Fibroblast of gingiva (primary cell): Measurements from ENCODE around the gene ACTRT2.

Experiments used
- DNase-seq: peaks from one replicate; pipeline ENCODE4 v3.0.0-alpha.2; 2011; ENCODE audit warnings: low read depth

Gene ACTRT2

DNA sequence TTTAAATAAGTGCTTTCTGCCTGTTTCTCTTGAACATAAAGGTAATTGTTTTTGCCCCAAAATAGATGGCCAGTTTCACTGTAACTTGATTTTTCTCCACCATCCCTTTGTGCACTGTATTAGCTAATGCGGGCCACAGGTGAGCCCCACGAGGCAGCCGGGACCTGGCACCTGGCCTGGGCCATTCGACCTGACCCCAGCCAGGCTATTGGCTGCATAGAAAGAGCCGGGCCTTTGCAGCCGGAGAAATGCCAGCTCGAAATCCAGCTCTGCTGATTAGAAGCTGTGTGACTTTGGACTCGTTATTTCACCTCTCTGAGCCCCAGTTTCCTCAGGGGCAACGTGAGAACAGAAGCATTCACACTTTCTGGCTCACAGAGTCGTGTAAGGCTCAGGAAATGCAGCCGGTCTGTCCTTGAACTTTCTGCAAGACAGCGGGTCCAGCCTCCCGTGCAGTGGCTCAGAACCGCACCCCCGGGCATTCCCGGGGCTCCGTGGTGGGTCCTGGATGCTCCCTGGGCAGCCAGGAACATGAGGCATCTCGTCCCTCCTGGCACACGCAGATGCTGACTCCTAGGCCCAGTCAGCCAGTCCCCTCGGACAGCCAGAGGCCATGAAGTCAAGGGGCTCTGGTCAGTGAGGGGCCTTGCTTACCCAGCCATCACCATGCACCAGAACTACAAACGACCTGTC, 37.4 kb upstream of the ACTRT2 start:
- no peak for DNase-seq

DNA sequence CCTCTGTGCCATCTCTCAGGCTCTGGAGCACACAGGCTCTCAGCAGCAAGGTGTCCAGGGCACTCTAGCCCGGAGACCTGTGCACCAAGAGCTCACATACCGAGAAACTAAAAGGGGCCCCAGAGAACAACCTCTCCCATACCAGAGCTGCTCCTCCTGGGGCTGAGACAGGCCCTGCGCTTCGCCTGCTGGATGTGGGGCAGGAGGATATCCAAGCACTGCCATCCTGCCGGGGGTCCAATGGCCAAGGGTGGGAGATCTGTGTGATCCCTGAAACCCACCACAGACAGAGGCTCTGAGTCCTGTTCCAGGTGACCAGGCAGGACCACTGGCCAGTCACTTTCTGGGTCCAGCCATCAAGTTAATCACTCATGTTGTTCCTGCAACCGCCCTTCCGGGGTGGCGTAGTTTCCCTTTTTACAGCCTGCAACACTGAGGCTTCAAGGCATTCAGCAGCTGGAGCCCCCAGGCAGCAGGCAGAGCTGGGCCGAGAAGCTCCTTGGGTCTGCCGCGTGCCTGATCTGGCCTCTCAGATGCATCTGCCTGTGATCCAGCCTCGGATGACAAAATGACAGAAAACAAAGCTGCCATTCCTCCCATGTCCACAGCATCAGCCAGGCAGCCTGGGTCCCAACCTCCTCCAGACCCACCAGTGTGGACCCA, 36.7 kb upstream of the ACTRT2 start:
- DNase-seq: no peak

DNA sequence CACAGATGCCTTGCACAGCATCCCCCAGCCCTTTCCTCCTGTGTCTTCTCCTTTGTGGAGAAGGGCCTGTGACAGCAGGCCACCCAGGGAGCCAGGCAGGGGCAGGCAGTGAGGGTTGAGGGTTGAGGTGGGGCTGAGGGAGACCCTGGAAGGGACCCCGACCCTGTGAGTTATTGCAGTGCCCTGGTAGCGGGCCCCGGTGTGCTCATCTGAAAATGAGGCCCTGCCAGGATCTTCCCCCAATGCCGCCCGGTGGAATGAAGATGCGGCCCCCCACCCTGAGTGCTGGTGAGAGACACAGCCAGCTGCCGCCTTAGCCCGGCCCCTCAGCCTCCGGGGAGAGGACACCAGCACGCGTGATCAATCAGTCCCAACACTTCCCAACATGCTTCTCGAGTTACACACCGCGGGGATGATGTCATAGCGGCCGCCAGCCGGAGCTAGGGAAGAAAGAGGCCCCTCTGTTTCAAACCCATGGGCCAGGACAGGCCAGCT, 36.2 kb upstream of the ACTRT2 start:
- DNase-seq: no peak

DNA sequence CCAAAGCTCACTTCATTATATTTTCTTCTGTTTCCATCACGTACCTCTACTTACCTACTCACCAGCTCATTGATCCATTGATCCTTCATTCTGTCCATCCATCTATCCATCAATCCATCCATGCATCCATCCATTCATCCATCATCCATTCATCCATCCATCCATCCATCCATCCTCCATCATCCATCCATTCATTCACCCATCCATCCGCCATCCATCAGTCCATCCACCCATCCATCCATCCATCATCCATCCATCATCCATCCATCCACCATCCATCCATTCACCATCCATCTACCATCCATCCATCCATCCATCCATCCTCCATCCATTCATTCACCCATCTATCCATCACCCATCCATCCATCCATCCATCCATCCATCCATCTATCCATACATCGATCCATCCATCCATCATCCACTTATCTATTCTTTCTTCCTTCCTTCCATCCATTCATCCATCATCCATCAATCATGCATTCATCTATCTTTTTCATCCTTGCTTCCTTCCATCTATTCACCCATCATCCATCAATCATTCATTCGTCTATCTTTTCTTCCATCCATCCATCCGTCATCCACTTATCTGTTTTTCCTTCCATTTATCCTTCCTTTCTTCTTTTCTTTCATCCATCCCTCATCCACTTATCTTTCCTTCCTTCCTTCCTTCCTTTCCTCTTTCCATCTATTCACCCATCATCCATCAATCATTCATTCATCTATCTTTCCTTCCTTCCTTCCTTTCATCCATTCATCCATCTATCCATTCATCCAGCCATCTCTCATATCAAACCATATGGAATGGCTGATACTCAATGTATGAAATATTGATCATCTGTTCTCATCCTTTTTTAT, 35.3 kb upstream of the ACTRT2 start:
- DNase-seq: no peak

DNA sequence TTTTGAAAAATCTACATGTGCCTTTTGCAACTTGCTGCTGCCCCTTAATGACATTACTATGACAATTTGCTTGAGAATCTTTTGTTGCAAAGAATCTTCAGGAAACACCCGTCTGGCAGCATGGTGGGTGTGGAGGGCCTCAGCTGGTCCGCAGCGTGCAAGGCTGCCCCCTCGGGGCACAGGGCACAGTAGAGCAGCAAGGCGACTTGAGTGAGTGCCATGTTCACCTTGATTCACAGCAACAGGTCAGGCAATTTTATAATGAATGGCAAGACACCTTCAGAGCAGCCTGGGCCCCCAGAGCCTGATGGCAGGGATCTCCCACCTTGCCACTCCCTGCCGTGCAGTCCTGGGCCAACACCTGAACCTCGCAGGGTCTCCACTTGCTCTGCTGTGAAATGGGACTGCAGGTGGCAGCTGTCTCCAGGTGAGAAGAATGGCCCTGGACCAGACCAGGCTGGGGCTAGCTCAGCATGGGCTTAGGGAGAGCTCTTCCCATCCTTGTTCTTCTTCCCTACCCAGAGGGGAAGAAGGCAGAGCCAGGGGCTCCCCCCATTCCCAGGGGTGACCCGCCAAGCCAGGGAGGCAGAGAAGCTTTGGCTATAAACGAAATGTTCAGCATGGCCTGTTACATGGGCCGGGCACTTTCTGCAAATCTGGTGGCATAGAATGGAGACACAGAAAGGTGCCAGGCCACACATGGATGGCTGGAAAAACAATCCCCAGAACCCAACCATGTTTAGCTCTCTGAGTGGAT, 34.5 kb upstream of the ACTRT2 start:
- DNase-seq: no peak

DNA sequence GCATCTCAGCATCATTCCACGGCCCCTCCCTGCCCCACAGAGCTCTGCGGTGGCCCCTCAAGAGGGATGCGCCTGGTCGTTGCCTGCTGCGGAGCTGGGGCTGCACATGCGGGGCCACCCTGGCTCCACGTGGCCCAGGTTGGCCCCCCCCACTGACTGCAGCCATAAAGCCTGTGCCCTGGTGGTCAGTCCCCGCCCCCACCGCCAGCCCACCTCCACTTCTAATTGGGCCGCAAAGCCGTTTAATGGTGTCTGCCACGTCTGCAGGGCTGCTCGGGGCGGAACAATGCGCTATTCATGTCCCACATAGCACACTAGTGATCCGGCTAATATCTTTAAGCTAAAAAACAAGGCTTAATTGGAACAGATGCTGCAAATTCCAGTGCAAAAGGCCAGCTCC, 33.5 kb upstream of the ACTRT2 start:
- no peak for DNase-seq

DNA sequence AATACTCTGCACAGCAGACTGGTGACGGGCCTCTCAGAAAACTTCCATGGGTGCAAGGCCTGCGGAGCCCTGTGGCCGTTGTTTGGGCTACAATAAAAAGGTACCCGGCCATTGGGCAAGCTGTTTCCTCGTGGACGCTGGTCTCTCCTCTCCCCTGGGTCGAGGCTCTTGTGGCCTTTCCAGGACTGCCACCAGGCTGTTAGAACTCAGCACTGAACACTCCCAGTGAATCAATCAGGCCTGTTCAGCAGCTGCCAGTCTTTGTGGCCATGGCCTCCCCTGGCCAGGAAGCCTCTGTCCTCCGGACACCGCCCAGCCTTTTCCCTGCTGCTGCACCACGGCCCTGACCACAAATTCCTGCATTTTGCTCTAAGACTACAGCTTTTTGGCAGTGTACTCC, 33.0 kb upstream of the ACTRT2 start:
- no peak for DNase-seq

DNA sequence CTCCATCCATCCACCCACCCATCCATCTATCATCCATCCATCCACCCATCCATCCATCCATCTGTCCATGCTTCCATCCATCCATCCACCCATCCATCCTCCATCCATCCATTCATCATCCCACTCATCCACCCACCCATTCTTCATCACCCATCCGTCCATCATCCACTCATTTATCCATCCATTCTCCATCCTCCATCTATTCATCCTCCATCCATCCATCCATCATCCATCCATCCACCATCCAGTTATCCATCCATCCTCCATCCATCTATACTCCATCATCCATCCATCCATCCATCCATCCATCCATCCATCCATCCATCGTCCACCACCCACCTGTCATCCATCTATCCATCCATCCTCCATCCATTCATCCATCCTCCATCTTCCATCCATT, 32.1 kb upstream of the ACTRT2 start:
- DNase-seq: no peak

DNA sequence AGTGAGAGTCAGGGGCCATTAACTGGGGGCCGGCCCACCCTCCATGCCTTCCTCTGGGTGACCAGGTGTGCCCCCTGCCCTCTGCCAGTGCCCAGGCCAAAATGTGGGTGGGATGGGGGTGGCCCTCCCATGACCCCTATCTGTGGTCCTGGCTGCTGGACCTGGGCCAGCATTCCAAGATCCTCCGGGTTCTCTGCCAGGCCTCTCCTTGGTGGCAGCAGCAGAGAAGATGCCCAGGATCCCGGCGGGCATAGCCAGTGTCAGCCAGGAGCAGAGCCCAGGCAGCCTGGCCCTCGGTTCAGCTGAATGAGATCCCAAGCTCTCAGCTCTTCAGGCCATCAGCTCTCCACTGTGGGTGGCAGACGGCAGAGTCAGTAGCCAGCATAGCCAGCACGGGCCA, 31.3 kb upstream of the ACTRT2 start:
- DNase-seq: no peak

DNA sequence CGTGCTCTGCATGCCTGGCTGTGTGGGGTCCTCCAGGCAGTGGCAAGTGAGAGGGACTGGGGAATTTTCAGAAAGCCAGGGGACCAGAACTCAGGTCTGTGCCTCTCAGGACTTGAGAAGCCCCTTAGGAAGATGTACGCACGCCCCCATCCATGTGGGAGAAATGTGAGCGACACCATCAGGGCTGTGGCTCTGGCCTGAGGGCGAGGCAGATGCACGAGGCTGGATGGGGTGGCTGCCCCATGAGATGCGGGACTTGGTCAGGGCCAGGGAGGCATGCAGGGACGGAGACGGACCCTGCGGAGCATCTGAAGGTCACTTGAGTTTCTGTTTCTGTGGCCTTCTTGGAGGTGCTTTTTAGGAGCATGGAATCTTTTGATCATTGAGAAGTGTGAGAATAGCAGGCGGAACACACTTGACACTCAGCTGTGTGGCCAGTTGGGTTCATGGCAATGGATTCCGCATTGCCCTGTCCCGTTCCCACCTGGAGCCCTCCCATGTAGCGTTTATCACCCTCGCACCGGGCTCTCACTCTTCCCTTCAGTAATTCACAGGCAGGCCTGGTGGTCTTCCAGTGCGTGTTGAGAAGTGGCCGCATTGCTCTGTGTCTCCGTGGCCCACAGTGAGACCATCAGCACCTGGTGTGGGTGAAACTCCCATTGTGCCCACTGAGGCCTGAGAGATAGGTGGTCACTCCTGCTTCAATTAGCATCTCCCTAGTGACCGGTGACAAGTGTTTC, 30.7 kb upstream of the ACTRT2 start:
- DNase-seq: no peak

DNA sequence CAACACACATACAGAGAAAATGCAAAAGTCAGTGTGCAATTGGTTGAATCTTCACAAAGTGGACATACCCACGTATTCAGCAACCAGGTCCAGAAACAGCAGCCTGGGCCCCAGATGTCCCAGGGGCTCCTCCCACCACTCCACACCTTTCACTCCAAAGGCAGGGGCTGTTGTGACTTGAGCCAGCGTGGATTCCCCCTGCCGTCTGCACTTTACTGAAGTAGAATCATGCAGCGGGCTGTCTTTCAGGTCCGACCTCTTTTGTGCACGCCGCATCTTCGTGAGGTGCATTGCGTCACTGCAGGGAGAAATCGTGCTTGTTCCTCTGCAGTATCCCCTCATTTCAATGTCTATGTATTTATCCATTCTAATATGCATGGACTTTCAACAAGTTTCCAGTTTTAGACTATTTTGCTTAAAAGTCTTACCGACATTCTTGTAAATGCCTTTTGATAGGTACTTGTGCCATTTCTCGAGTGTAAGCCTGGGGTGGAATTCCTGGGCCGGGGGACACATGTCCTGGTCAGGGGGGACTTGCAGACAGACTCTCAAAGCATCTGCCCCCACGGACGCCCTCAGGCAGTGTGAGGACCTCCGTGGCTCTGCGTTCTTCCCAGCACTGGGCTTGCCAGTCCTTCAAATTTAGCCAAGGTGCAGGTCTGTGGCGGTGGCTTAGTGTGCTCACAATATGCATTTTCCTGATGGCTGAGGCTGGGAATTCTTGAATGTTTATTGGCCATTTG, 29.3 kb upstream of the ACTRT2 start:
- no peak for DNase-seq

DNA sequence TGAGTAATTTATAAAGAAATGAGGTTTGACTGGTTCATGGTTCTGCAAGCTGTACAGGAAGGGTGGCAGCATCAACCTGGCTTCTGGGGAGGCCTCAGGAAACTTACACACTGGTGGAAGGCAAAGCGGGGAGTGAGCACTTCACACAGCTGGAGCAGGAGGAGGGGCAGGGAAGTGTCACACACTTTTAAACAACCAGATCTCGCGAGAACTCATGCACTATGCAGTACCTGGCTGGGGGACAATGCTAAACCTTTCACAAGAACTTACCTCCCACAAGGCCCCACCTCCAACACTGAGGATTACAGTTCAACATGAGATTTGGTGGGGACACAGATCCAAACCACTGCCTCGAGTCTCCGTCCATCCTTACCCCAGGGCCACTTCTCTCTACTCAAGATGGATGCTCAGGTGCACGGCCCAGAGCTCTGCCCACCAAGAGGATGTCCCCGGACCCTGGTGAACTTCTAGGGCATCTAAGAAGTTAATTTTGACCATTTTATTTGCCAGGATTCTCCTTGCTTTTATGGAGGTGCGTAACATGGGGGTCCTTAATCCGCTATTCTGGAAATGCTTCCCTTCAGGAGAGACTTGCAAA, 22.7 kb upstream of the ACTRT2 start:
- DNase-seq: no peak

DNA sequence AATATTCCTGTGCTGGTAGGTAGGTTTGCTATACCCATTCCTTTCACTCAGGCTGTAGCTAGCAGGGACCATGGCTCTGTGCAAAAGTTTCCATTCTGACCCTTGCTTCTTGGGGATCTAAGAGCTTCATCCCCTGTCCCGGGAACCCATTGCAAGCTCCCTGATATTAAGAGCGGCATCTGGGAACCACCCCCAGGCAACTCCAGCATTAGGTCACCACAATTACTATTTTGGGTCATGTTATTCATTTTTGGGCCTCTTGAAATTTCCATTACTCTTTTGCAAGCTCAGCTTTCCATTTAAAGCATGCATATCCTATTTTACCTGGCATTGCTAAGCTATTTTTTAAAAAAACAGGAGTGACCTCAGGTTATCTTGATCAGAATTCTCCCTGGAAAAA, 22.1 kb upstream of the ACTRT2 start:
- DNase-seq: no peak

DNA sequence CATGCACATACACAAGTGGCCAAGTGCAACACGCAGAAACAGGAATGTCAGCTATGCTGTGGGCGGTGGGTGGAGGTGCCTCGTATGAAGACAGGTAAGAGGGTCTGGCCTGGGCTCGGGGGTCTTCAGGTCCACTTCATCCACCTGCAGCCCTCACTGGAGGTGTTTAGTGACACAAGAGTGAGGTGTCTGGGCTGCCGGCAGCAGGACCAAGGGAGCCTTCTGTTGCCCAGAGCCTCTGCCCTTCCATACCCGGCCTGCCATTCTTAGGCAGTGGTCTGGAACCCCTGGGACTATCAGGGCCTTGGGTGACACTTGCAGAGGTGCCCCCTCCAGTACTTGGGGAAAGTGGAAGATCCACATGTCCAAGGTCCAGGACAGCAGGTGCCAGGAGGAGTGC, 21.7 kb upstream of the ACTRT2 start:
- no peak for DNase-seq

DNA sequence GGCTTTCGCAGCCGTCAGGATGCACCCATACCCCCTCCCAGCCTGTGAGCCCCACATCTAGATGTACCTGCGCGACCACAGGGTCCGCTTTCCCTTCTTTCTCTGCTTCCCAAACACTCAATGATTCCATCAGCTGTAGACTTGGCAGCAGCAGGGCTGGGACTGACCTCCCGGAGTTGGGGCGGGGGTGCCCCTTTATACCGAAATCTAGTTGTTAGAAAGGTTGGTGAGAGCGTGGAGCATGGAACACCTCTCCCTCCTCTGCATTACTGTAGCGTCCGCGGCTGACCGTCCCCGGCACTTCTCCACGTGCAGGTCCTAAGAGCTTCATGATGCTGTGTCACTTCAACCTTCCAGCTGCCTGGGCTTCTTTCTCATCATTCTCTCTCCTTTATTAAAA, 21.1 kb upstream of the ACTRT2 start:
- DNase-seq: no peak

DNA sequence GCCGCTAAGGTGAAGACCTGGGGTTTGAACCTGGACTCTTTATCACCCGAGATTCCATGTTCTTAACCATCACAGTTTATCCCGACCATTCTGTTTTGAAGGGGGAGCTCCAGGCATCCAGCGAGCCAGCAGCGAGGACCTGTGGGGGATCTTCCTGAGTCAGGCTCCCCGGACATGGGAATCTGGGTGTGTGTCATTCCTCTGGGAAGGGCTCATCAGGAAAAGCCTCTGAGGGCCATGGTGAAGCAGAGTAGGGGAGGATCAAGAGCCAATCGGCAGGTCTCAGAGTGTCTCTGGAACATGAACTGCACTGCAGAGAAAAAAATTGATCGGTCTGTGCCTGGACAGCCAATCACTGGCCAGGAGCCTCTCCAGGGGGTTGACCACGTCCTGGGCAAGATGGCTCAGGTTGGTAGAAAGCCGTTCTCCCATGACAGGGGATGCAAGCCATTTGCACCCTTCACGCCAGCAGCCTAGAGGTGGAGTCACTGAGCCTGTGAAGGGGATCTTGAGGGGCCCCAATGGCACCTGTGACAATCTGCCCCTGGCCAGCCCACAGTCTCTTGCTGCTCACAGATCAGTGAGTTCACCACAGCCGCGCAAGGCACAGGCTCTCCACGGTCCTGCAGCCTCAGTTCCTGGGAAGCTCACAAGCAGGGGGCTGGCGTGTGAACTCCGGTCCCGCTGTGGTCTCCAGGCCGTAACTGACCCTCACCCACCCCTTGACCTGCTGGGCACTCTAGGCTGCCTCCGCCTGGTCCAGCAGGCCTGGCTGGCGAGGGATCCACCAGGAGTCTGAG, 20.4 kb upstream of the ACTRT2 start:
- DNase-seq: no peak

DNA sequence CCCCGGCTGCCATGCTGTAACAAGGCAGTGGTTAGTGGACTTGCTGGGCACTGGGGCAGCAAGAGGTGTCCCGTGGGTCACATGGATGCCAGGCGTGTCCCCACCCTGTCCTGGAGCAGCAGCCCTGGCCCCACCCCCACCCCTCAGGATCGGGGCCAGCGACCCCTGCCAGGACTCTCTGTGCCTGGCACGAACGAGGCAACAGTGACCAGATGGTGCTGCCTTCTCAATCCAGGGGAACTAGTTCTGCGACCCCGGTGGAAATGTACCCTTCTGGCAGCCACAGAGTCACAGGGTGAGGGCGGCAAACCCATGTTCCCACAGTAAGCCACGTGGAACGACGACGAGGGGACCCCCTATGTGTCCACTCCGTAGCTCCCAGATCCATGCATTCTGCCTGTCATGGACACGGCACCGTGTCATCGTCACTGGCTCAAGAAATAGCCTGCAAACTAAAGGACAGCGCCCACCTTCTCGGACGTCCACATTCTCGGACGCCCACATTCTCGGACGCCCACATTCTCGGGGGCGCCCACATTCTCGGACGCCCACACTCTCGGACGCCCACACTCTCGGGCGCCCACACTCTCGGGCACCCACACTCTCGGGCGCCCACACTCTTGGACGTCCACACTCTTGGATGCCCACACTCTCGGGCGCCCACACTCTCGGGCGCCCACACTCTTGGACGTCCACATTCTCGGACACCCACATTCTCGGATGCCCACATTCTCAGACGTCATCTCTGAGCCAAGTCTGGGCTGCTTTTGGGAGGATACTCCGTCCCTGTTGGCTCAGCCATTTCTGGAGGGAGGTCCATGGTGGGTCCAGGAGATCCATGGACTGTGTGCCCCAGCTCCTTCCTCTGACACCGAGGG, 19.6 kb upstream of the ACTRT2 start:
- no peak for DNase-seq

DNA sequence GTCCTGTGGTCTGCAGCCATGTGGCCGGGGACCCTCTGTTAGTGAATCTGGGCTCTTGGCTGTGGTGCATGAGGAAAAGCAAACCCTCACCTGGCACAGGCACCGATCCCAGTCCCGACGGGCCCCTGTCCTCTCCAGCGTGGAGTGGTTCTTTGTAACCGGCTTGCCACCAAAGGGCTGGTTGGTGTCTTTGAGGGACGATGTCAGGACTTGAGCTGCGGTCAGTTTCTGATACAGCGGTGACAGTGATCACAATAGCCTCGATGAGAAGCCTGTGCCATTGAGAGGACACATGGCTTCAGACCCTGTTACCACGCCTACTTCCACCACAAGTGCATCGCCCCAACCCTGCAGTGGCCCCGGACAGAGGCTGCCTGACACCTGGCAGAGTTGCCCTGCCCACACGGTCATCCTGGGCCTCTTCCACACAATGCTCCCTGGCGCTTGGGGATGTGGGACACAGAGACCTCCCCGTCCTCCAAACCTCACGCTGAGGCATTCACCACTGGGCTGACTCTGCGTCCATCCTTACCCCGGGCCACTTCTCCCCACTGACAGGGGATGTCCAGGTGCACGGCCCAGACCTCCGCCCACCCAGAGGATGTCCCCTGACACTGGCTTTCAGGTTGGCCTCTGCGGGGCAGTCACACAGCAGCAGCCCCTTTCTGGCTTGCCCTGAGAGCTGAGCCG, 18.8 kb upstream of the ACTRT2 start:
- DNase-seq: no peak
